Gastrocnemius medialis (tissue), 4 donors: ENCODE measurements around the gene BTRC. TPM values are rescaled to one million over a fixed set of nuclear protein-coding genes. Genes with fewer than 3 reads are reported as not detected.
"Not testable (repeated sequence)": the region's sequence is repeated elsewhere in the genome, so short reads cannot be mapped to it uniquely, and the experiment has no call there.

Source experiments
- ATAC-seq, 2 donors: fragments of 150-250 bp; one replicate each; pipeline ENCODE4 v1.9.1; 2016
- DNase-seq, 2 donors: peaks; one replicate each; pipeline ENCODE4 v3.0.0-alpha.2; 2019
- H3K27ac ChIP-seq, 4 donors: fragments of 200-600 bp; sonication (generic); 1 replicate in 1 of 4; 2 replicates in 3 of 4; pipeline ENCODE4 v1.5.1; 2016 to 2018; ENCODE audit warnings: mild to moderate bottlenecking in 2 of 4, moderate library complexity in 1 of 4
- H3K27me3 ChIP-seq, 3 donors: fragments of 200-600 bp; sonication (generic) in 2 of 3; 1 replicate in 1 of 3; 2 replicates in 2 of 3; pipeline versions ENCODE4 v1.5.1 to v1.6.0; 2016 to 2019; ENCODE audit warnings: mild to moderate bottlenecking in 1 of 3, moderate library complexity in 1 of 3
- H3K36me3 ChIP-seq, 2 donors: fragments of 200-600 bp; sonication (generic) in 1 of 2; one replicate each; pipeline ENCODE4 v1.5.1; 2017 to 2018
- H3K4me1 ChIP-seq, 2 donors: fragments of 200-600 bp; sonication (generic) in 1 of 2; one replicate each; pipeline ENCODE4 v1.5.1; 2016 to 2017; ENCODE audit warnings: mild to moderate bottlenecking in 2 of 2
- H3K4me3 ChIP-seq, 4 donors: fragments of 200-600 bp; sonication (generic) in 3 of 4; 1 replicate in 1 of 4; 2 replicates in 3 of 4; pipeline ENCODE4 v1.5.1; 2016 to 2019; ENCODE audit warnings: mild to moderate bottlenecking in 2 of 4
- H3K9me3 ChIP-seq, 3 donors: fragments of 200-600 bp; sonication (generic) in 2 of 3; 1 replicate in 1 of 3; 2 replicates in 2 of 3; pipeline ENCODE4 v1.5.1; 2016 to 2019
- POLR2A ChIP-seq, 2 donors: fragments of 450-650 bp; IDR thresholded peaks; one replicate each; pipeline ENCODE4 v1.6.1; 2017; ENCODE audit warnings: antibody characterized with exemption in 2 of 2, mild to moderate bottlenecking in 2 of 2, moderate library complexity in 2 of 2
- in situ Hi-C, 4 donors: fragments of 200-750 bp; cut with MboI; loops; one replicate each; pipeline versions ENCODE4 v1.15.0 to v1.8.0; 2017; ENCODE audit warnings: low sequenced_read_pairs in 4 of 4
- intact Hi-C: fragments of 100-400 bp; cut with DNase I; formaldehyde crosslinking; loops from one replicate; pipeline ENCODE4 v1.15.1; 2023; ENCODE audit warnings: low total_unique reads
- total RNA-seq, 4 donors: library from RNA; depleted of rRNA; stranded (reverse); fragments of >200 nt; gene quantifications; one replicate each; pipeline versions ENCODE4 v1.1.0 to v1.2.3, GENCODE V29; 2016
- TF ChIP-seq, protein P1 (sequence below), 5 experiments: fragments of 450-650 bp in 3 of 5; fragments of 200-600 bp in 2 of 5; sonication (generic) in 2 of 5; IDR thresholded peaks in 4 of 5; conservative IDR thresholded peaks in 1 of 5; 1 replicate in 4 of 5; 2 replicates in 1 of 5; pipeline ENCODE4 v1.5.1; 2016 to 2019; ENCODE audit warnings: antibody characterized with exemption in 5 of 5, mild to moderate bottlenecking in 3 of 5, moderate library complexity in 3 of 5

Gene BTRC
- total RNA-seq, 4 donors from 2014 or later: 8.7 to 17.3 (median 12.6) TPM

DNA sequence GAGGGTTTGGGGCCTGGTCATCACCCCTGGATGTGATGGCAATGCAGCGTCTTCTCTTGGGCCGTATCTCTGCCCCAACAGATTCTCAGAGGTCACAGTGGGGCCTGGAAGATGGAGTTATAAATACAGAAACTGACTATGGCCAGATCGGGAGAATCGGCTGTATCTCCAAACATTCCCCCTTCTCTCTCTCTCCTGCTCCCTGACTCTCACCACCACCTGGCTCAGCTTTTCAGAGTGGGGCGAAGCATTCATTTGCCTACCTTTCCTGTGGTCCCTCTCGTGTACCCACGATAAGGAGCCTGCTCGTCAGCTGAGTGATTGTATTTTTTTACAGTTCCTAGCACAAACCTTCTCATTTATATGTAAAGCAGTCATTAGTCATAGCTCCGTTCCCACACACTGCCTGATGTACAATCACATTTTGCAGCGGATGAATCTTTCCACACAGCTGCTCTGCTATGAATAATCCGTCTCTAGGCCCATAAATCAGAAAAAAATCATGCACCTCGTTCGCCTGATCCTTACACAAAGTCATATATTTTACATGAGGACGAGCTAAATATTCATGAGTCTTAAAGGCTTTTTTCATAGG lies 23.2 kb upstream of the BTRC start:
- H3K36me3 ChIP-seq: no peaks in the 10 kb centered on the region
- ATAC-seq: no peak
- intact Hi-C loops: no loop called here
- in situ Hi-C loops: no loop called here
- H3K4me1 ChIP-seq: no peaks in the 10 kb centered on the region
- TF ChIP-seq, protein P1, sequence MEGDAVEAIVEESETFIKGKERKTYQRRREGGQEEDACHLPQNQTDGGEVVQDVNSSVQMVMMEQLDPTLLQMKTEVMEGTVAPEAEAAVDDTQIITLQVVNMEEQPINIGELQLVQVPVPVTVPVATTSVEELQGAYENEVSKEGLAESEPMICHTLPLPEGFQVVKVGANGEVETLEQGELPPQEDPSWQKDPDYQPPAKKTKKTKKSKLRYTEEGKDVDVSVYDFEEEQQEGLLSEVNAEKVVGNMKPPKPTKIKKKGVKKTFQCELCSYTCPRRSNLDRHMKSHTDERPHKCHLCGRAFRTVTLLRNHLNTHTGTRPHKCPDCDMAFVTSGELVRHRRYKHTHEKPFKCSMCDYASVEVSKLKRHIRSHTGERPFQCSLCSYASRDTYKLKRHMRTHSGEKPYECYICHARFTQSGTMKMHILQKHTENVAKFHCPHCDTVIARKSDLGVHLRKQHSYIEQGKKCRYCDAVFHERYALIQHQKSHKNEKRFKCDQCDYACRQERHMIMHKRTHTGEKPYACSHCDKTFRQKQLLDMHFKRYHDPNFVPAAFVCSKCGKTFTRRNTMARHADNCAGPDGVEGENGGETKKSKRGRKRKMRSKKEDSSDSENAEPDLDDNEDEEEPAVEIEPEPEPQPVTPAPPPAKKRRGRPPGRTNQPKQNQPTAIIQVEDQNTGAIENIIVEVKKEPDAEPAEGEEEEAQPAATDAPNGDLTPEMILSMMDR (IDR thresholded peaks at IDR 0.05 in 4 of 5, conservative IDR thresholded peaks at IDR 0.05 in 1 of 5): no peak
- no peak for TF ChIP-seq POLR2A (IDR thresholded peaks at IDR 0.05)
- H3K27me3 ChIP-seq: no peaks in the 10 kb centered on the region
- H3K4me3 ChIP-seq: no peak overlapping the region
- H3K27ac ChIP-seq: no peak overlapping the region
- H3K9me3 ChIP-seq: no peaks in the 10 kb centered on the region
- no peak for DNase-seq

DNA sequence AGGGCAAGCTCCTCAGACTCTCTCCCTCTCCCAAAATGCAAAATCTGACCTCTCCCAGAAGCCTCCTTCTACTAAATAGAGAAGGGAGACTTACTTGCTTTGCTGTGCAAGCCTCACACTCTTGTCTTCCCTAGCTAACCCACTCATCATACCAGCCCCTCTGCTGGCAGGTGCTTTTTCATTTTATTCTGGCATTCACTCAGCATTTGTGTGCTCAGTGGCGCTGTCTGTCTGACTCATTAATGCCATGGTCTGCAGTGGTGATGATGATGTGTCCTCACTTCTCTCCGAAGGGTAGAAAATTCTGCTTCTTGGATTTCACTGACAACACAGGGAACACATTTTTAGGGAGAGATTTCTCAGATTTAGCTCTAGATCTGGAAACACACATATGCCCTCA lies 22.0 kb upstream of the BTRC start:
- ATAC-seq: no peak
- DNase-seq: no peak
- Histone ChIP-seq H3K4me3 (no peak overlapping the region), H3K27me3 (no peaks in the 10 kb centered on the region), H3K4me1 (no peaks in the 10 kb centered on the region), H3K9me3 (no peaks in the 10 kb centered on the region), H3K36me3 (no peaks in the 10 kb centered on the region), H3K27ac (no peak overlapping the region)
- intact Hi-C loops (no loop called here), in situ Hi-C loops (no loop called here)
- TF ChIP-seq, protein P1 (IDR thresholded peaks at IDR 0.05 in 4 of 5, conservative IDR thresholded peaks at IDR 0.05 in 1 of 5): no peak
- TF ChIP-seq POLR2A (IDR thresholded peaks at IDR 0.05): no peak

DNA sequence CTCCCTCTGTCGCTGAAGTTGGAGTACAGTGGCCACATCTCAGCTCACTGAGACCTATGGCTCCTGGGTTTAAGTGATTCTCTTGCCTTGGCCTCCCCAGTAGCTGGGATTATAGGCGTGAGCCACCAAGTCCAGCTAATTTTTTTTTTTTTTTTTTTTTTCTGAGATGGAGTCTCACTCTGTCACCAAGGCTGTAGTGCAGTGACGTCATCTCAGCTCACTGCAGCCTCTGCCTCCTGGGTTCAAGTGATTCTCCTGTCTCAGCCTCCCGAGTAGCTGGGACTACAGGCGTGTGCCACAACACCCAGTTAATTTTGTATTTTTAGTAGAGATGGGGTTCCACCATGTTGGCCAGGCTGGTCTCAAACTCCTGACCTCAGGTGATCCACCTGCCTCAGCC lies 19.7 kb upstream of the BTRC start:
- DNase-seq, H3K27ac ChIP-seq, ATAC-seq, H3K36me3 ChIP-seq, H3K9me3 ChIP-seq, intact Hi-C loops, H3K4me1 ChIP-seq, in situ Hi-C loops, H3K27me3 ChIP-seq, H3K4me3 ChIP-seq: not testable (repeated sequence)

DNA sequence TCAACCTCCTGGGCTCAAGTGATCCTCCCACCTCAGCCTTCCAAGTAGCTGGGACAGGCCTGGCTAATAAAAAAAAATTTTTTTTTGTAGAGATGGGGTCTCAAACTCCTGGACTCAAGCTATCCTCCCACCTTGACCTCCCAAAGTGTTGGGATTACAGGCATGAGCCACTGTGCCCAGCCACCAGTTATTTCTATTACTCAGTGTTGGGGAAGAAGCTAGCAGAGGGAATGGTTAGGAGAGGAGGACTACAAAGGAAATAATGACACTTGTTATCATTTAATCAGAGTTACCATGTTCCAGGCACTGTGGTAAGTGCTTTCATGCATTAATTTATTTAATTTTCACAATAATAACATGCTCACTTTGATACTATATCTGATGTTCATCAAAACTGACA lies 17.6 kb upstream of the BTRC start:
- no peak for TF ChIP-seq POLR2A (IDR thresholded peaks at IDR 0.05)
- TF ChIP-seq, protein P1 (IDR thresholded peaks at IDR 0.05 in 4 of 5, conservative IDR thresholded peaks at IDR 0.05 in 1 of 5): no peak
- no peaks in the 10 kb centered on the region for H3K36me3 ChIP-seq
- no peaks in the 10 kb centered on the region for H3K4me1 ChIP-seq
- H3K9me3 ChIP-seq: no peaks in the 10 kb centered on the region
- no peak for DNase-seq
- in situ Hi-C loops (no loop called here), intact Hi-C loops (no loop called here)
- no peak overlapping the region for H3K27ac ChIP-seq
- H3K27me3 ChIP-seq: no peaks in the 10 kb centered on the region
- ATAC-seq: no peak
- H3K4me3 ChIP-seq: no peak overlapping the region

DNA sequence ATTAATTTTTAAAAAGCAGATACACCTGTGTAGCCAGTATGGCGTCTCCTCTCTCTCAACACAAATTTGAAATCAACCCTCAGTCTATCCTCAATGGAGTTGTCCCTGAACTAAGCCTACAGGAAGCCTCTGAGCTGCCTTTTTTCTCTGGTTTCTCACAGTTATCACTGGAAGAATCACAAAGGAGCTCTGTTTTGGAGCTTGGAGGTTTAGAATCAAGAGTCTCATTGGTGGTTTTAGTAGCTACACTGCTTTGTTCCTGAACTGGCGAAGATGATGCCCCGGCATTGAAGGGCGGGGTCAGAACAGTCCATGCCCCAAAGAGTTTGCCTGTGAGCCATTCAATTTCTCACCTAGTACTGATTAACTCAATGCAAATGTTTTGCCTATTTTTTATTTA lies 16.1 kb upstream of the BTRC start:
- no peak for DNase-seq
- in situ Hi-C loops: no loop called here
- TF ChIP-seq, protein P1 (IDR thresholded peaks at IDR 0.05 in 4 of 5, conservative IDR thresholded peaks at IDR 0.05 in 1 of 5): no peak
- TF ChIP-seq POLR2A (IDR thresholded peaks at IDR 0.05): no peak
- no peaks in the 10 kb centered on the region for H3K4me1 ChIP-seq
- no peaks in the 10 kb centered on the region for H3K9me3 ChIP-seq
- no peaks in the 10 kb centered on the region for H3K27me3 ChIP-seq
- H3K4me3 ChIP-seq: no peak overlapping the region
- no peaks in the 10 kb centered on the region for H3K36me3 ChIP-seq
- no peak overlapping the region for H3K27ac ChIP-seq
- ATAC-seq: no peak
- intact Hi-C loops: no loop called here
